Fibroblast of gingiva (primary cell): ENCODE data around the gene TMEM120A.
A peak's percentile ranks its signal among the peaks of the same experiment; 100 is the strongest.

Source experiments
- DNase-seq: peaks from one replicate; pipeline ENCODE4 v3.0.0-alpha.2; 2011; ENCODE audit warnings: low read depth

TMEM120A gene

DNA sequence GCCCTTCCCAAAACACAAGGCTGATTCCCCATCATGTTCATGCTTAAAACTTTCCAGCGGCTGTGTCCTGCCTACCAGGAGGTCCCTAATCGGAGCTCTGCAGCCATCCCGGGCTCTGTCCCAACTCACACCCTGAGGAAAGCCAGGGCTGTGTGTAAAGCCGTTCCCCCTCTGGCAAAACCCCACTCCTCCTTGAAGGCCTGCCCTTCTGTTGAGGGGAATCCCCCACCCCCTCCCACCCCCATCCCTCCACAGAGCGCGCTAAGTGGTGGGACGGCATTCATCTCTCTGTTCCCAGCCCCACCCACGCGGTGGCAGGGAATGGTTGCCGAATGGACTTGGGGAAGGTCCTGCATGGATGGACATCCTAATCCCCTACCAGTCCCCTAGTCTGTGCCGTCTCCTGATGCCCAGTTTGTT is 667 bp upstream of the TMEM120A start:
- no peak for DNase-seq

- DNase-seq, result peak; percentile 84
These were observed 557 bp downstream of the TMEM120A start for GRCh38 chr7:75993689-75994387.

GRCh38 chr7:75992083-75992755 is 2.2 kb downstream of the TMEM120A start:
- no peak for DNase-seq

DNA sequence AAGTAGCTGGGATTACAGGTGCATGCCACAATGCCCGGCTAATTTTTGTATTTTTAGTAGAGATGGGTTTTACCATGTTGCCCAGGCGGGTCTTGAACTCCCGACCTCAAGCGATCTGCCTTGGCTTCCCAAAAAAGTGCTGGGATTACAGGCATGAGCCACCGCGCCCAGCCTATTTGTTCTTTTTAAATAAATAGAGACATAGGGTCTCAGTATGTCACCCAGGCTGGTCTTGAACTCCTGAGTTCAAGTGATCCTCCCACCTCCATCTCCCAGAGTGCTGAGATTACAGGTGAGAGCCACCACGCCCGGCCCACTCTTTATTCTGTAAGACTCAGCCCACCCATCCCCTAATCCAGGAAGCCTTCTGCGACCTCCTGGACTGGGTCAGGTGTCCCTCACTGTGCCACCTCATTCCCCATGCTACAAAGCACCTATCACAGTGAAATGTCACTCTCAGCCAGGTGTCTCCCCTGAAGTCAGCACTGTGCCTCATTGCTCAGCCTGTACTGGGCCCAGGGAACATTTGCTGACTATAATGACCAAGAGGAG is 2.8 kb downstream of the TMEM120A start:
- no peak for DNase-seq

DNA sequence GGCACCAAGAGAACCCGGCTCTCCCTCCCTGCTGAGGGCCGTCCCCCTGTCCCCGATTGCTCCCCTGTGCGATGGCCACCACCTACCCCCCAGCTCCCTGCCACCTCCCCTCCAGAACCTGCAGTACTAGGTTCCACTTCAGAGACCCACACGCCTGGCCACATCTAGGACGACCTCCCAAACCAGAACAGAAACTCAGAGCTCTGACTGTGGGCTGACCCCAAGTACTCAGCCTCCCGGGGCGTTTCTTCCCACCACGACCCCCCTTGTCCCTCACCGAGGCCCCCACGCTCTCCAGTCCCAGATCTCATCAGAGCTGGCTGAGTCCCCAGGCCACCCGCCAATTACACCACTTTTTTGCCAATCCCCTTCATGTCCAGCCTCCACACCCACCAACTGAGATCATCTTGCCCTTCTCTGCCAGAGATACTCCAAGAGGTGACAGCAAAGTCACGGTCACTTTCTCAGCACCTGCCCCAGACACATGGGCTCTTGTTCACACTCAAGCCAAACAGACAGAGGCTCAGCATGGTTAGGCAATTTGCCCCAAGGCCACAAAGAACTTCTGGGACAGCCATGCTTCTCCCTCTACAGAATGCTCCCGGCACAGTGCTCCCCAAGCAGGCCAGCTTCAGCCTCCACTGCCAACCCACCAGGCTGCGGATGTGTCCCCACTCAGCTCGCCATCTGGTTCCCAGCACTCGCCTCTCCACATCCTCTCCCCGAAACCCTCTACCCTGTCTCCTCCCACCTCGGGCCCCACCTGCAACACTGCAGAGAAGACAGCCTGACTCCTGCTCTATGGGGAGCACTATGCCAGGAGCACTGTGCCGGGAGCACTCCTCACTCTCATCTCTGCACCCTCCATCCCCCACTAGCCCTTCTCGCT is 4.7 kb downstream of the TMEM120A start:
- DNase-seq, result no peak

DNA sequence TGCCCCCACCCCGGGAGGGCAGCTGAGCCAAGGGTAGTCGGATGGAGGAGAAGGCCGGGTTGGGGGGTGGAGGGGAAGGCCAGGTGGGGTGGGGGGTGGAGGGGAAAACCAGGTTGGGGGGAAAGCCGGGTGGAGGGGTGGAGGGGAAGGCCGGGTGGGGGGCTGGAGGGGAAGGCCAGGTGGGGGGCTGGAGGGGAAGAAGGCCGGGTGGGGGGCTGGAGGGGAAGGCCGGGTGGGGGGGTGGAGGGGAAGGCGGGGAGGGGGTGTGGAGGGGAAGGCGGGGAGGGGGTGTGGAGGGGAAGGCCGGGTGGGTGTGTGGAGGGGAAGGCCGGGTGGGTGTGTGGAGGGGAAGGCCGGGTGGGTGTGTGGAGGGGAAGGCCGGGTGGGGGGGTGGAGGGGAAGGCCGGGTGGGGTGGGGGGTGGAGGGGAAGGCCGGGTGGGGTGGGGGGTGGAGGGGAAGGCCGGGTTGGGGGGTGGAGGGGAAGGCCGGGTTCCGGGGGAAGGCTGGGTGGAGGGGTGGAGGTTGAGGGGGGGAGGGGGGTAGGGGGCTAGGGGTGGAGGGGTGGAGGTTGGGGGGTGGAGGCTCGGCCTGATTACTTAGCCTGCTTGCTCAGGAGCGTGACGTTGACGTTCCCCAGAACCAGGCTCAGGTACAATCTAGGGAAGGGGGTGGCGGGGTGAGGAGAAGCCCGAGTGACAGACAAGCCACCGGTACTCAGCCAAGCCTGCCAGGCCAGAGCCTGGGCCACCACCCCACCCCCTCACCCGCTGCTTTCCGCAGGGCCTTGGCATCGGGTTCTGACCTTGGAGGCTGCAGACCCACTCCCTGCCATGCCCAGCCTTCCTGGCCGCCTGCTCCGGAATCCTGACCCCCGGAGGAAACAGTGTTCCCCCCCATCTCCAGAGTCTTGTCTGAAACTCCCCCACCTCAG is 5.6 kb downstream of the TMEM120A start:
- DNase-seq, result no peak

DNA sequence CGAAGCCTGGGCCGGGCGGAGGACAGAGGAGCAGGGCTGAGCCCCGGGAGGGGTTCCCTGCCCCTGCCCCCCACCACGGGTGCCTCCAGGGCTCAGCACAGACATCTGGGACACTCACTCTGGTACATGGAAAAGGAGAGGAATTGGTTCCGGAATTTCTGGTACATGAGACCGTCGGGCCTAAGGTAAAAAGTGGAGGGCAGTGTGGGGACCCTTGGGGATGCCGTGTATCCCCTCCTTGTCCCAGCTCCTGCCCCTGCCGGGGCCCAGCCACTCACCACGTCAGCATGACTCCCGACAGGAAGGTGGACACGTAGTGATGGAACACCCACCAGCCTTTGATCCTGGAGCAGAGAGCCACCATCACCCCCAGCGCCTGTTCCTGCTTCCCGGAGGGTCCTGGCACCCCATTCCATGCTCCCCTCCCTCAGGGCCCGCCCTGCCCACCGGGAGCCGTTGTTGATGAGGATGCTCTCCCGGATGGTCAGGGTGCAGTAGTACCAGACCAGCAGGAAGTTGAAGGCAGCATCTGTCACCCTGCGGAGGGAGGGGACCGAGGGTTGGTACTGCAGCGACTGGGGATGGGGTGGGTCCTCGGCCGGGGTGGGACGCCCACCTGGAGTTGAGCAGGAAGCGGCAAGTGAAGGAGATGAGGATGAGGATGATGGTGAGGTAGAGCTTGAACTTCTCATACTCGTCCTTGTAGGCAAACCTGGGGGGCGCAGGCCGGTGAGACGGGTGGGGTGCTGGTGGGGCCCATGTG is 6.4 kb downstream of the TMEM120A start:
- DNase-seq, result no peak

GRCh38 chr7:75987026-75987804 is 7.2 kb downstream of the TMEM120A start:
- no peak for DNase-seq

GRCh38 chr7:75986147-75986781 is 8.1 kb downstream of the TMEM120A start:
- no peak for DNase-seq

DNA sequence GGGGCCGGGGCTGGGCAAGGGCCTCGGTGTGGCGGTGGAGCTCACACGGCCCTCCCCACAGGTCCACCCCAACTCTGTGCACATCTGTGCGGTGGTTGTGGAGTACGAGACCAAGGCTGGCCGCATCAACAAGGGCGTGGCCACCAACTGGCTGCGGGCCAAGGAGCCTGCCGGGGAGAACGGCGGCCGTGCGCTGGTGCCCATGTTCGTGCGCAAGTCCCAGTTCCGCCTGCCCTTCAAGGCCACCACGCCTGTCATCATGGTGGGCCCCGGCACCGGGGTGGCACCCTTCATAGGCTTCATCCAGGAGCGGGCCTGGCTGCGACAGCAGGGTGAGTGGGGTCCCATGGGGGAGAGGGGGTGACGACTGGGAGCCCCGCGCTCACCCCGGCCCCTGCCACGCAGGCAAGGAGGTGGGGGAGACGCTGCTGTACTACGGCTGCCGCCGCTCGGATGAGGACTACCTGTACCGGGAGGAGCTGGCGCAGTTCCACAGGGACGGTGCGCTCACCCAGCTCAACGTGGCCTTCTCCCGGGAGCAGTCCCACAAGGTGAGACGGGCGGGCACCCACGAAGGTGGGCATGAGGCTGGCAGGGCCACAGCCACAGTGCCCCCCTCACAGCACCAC is 8.8 kb downstream of the TMEM120A start:
- DNase-seq, result peak; percentile 20

DNA sequence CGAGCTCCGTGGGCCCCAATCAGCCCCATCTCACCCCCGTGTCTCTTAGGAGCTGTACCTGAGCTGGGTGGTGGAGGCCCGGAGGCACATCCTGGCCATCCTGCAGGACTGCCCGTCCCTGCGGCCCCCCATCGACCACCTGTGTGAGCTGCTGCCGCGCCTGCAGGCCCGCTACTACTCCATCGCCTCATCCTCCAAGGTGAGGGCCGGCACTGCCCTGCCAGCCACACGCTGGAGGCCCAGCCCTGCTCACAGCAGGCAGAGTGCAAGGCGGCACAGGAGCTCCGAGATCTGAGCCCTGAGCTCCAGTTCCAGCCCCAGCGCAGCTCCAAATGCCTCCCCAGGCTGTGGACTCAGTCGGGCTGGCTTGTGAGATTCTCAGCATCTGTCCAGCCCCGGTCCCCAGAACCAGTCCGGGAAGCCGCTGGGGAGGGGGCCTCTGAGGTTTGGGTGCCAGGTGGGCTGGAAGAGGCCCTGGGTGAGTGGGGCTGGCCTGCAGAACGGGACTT is 9.3 kb downstream of the TMEM120A start:
- peak; percentile 3 for DNase-seq

DNA sequence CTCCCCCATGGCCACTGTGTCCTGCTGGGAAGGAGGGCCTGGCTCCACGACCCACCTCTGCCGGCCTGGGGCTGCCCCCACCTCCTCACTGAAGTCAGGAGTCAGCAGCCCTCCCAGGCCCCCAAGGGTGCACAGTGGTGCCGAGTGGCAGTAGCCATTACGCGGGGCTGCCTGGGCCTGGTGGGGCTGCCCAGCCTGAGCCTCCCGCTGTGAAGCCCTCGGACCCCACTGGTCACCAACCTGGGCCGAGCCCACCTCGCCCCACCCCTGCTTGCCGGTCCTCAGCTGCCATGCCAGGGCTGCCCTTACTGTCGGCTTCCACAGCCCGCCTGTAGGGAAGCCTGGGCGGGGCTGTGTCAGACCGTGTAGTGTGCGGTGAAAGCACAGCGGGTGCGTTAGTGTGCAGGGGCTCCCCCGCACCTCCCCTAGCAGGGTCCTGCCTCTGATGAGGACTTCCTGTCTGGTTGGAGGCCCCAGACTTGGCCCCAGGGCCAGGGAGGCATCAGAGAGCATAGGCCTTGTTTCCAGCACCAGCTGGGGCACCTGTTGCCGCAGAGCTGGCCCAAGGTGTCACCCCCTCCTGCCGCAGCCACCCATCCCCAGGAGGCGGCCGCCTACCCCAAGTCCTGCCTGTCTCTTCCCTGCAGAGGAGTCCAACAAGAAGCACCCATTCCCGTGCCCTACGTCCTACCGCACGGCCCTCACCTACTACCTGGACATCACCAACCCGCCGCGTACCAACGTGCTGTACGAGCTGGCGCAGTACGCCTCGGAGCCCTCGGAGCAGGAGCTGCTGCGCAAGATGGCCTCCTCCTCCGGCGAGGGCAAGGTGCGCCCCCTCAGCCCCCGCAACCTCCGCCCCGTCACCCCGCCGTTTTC is 10.0 kb downstream of the TMEM120A start:
- DNase-seq, result peak; percentile 5

DNA sequence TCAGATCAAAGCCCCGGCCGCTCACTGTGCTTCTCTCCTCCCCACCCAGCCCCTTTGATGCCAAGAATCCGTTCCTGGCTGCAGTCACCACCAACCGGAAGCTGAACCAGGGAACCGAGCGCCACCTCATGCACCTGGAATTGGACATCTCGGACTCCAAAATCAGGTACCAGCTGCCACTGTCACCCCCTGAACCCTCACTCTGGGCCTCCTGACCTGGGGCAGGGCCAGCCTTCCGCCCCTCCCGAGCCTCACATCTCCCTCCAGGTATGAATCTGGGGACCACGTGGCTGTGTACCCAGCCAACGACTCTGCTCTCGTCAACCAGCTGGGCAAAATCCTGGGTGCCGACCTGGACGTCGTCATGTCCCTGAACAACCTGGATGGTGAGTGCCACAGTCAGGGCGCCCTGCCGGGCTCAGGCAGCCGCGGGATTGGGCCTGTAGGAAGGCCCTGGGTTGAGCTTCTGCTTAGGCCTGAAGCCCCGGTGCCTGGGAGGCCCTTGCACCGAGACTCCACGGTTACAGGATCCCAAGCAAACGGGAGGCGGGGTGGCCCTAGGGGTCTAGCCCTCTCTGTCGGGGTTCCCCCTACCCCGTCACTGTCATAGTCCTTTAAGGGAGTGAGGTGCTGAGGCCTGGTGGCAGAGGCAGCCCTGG is 10.8 kb downstream of the TMEM120A start:
- DNase-seq, result peak; percentile 1

DNA sequence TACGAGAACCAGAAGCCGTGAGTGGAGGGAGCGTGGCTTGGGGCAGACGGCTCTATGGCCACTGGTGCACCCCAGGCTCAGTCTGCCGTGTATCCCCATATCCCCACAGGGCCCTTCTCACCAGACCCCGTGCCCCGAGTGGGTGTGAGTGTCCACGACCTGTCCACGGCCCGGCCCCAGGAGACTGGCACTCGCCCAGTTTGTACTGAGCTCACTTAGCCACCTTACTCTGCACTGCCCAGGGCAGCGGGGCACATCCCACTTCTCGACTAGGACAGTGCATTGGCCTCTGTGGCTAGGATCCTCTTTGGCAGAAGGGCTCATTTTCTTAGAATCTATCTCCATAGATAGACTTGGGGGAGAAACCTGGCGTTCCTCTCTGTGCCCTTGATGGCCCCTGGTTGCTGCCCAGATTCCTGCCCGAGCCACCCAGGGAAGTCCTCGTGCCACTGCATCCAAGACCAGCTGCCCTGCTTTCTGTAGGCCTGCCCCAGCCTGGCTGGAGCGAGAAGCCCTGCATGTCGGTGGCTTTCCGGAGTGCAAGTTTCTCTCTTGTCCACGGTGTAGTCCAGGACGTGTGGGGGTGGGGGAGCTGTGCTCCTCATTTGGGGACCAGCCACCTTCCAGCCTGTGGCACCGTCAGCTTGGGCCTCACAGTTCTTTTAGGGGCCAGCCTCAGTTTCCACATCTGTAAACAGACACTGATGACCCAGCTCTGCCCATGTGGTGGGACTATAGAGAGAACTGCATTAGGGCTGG is 11.9 kb downstream of the TMEM120A start:
- peak; percentile 1 for DNase-seq

DNA sequence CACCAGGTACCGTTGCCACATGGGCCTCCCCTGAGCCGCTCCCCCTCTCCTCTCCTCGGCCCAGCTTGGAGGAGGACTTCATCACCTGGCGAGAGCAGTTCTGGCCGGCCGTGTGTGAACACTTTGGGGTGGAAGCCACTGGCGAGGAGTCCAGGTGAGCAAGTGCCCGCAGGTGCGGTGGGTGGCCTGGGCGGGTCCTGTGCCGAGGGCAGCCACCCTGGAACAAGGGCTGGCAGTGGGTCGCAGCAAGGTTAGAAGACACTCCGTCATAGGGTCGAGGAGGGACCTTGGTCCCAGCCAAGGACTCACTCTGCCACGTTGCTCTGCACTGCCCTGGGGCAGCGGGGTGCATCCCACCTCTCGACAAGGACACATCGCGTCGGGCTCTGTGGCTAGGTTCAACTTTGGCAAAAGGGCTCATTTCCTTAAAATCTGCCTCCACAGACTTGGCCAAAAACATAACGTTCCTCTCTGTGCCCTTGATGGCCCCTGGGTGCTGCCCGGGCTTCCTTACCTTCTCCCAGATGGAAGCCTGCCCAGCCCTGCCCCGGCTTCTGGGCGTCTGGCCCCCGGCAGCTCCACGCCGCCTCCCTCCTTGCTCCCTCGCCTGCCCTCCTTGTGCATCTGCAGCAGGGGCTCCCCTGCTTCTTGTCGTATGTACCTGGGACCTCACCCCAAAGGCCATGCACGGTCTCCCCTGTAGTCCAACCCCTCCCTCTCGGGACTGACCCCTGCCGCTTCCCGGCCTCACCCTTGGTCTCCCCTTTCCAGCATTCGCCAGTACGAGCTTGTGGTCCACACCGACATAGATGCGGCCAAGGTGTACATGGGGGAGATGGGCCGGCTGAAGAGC is 12.7 kb downstream of the TMEM120A start:
- no peak for DNase-seq

GRCh38 chr7:75981203-75981452 is 13.3 kb downstream of the TMEM120A start:
- no peak for DNase-seq
